GM12892 (cell line): ENCODE results near the gene PSMB7.

ENCODE experiments used
- POLR2A ChIP-seq: IDR thresholded peaks from 2 replicates; pipeline ENCODE4 v1.6.1; 2011; ENCODE audit warnings: low read depth, low read length, control low read depth
- POLR2AphosphoS5 ChIP-seq: IDR thresholded peaks from 2 replicates; pipeline ENCODE4 v1.6.1; 2011; ENCODE audit warnings: low read depth, low read length, control low read depth

DNA sequence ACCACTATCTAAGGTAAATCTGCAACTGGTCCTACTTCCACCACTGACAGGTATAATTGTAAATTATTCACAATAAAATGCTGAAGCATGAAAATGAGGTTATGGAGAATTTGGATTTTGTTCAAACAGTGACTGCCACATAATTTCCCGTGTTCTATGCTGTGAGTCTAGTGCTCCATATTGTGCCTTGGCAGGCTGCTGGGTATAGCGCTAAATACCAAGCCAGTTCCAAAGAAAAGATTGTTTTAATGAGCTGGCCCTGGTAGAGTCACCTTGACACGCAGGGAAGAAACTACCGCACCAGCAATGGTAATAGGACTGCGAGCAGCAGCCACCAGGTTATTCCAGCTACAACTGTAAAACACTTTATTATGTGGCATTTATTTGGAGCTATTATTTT, 30.4 kb downstream of the PSMB7 start:
- TF ChIP-seq POLR2A (no peak), POLR2AphosphoS5 (no peak)
